HK-2 (cell line): ENCODE data around the gene CNTF.
"Not testable (repeated sequence)": the region's sequence is repeated elsewhere in the genome, so short reads cannot be mapped to it uniquely, and the experiment has no call there.

Experiments used
- DNase-seq: peaks from one replicate; pipeline ENCODE4 v3.0.0-alpha.2; 2018; ENCODE audit not compliant: unreplicated experiment

CNTF gene

GRCh38 chr11:58622344-58622743 lies at the start of gene CNTF:
CNTF (plus strand) TSS chr11:58622665; CDS start chr11:58622753, 88 bp downstream.
- no peak for DNase-seq

- DNase-seq = not testable (repeated sequence)
Observed at GRCh38 chr11:58572906-58573305, 49.6 kb upstream of the CNTF start.

- DNase-seq = peak; percentile 15
Observed at GRCh38 chr11:58573451-58574104, 48.9 kb upstream of the CNTF start.

- no peak for DNase-seq
Observed at GRCh38 chr11:58574881-58575280, 47.6 kb upstream of the CNTF start.

GRCh38 chr11:58575377-58576020 lies 47.0 kb upstream of the CNTF start, which contains the start of gene LPXN:
LPXN (minus strand) TSS chr11:58575856; CDS start chr11:58575772, 84 bp downstream.
- no peak for DNase-seq

GRCh38 chr11:58576887-58577471 lies 45.5 kb upstream of the CNTF start:
- no peak for DNase-seq

- peak; percentile 49 for DNase-seq
Observed at GRCh38 chr11:58577555-58578135, 44.8 kb upstream of the CNTF start.

GRCh38 chr11:58578136-58578634 lies 44.3 kb upstream of the CNTF start:
- DNase-seq = peak; percentile 85

GRCh38 chr11:58578635-58579191 lies 43.8 kb upstream of the CNTF start, which contains the start of gene ZFP91:
ZFP91 (plus strand) TSS chr11:58579063; CDS start chr11:58579282, 219 bp downstream.
- DNase-seq = peak; percentile 90

GRCh38 chr11:58579192-58580129 lies 43.0 kb upstream of the CNTF start:
- peak; percentile 79 for DNase-seq

GRCh38 chr11:58580311-58580710 lies 42.2 kb upstream of the CNTF start:
- no peak for DNase-seq

- no peak for DNase-seq
Observed at GRCh38 chr11:58582437-58582836, 40.0 kb upstream of the CNTF start.

- DNase-seq = no peak
Observed at GRCh38 chr11:58586998-58587397, 35.5 kb upstream of the CNTF start.

GRCh38 chr11:58591659-58592058 lies 30.8 kb upstream of the CNTF start:
- DNase-seq = no peak

- DNase-seq = no peak
Observed at GRCh38 chr11:58592760-58593472, 29.5 kb upstream of the CNTF start.

- DNase-seq = no peak
Observed at GRCh38 chr11:58594826-58595225, 27.6 kb upstream of the CNTF start.

- DNase-seq = no peak
Observed at GRCh38 chr11:58596621-58597020, 25.8 kb upstream of the CNTF start.

GRCh38 chr11:58597486-58598144 lies 24.9 kb upstream of the CNTF start:
- DNase-seq = no peak

GRCh38 chr11:58600510-58600909 lies 22.0 kb upstream of the CNTF start:
- no peak for DNase-seq
